GM21360 (cell line): ENCODE results near the gene BMPR1B.

ENCODE experiments used
- ATAC-seq: cut with Tn5 transposase; IDR thresholded peaks from one replicate; pipeline ENCODE4 v1.9.1; 2021; ENCODE audit warnings: mild to moderate bottlenecking, moderate library complexity; ENCODE audit not compliant: unreplicated experiment

Gene BMPR1B

GRCh38 chr4:95178938-95179337, 421.2 kb downstream of the BMPR1B start:
- ATAC-seq: no peak

DNA sequence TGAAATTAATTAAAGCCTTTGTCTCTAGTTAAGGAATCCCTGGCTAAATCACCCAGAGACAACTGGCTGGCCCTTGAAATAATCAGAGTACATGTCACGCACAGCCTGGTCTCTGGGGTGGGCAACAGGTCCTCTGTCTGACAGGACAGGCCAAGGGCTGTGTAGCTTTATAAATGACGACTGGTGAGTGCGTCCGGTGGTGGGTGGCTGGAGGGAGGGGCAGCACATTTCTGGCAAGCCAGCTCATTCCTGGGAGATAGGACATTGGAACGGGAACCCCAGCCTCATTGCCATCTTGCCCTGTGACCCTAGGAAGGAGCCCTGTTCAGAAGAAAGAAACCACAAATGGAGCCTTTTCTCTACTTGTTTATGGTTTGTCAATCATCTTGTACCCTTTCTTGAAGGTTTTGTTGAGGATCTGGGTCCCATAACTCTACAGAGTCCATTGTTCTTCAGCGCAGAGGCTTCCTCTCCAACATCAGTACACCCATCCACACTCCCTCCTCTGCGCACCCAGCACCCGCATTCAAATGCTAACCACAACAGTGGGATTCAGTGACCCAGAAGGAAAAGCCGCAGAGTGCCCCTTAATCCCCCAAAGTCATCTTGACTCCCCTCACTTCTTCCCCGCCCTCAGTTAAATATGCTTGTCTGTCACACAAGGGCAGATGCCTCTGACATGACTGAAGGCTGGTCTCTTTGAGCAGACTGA, 422.9 kb downstream of the BMPR1B start:
- ATAC-seq: no peak

- no peak for ATAC-seq
Measured at GRCh38 chr4:95181243-95181995, 423.7 kb downstream of the BMPR1B start.

DNA sequence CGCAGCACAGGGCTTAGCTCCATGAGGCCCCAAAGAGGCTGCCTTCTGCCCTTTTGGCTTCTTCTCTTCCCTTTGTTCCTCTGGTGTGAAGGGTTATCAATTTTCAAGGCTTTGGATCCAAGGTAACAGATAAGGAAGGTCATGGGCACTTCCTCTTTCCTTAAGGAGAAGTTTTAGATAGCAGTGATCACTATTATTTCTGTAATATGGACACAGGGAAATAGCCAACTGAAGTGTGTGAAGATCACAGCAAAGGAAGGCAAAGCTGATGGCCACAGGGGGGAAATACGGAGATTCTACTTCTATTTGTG, 424.2 kb downstream of the BMPR1B start:
- ATAC-seq: no peak

DNA sequence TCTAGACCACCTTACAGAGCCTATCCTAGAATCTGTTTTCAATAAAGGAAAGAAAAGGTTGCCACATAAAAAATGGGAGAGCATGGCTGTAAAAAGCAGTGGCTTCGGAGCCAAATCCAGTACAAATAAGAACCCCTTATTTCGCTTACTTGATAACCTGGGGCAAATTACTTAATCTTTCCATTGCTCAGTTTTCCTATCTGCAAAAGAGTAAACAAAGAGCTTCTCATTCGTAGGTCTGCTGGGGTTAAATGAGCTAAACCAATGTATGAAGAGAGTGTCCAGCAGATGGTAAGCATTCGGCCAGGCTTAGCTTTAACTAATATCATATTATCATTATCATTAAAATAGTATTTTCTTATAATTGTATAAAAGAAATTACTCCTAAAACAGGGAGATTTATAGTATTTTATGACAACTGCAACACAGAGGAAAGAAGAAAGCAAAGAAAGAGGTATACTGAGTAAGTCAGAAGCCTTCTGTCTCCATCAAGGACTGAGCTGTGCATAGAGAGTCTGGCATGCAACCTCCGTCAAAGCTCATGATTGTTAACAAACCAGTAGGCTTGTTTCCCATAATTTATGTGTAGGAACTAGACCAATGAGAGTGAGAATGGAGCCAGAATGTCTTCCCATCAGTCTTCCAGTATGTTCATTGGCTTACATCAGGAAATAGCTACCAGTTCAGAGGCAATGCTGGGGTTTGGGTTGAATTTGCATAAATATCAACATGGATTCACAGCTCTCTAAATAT, 426.1 kb downstream of the BMPR1B start:
- ATAC-seq: no peak

GRCh38 chr4:95186666-95187065, 428.9 kb downstream of the BMPR1B start:
- ATAC-seq: no peak

- no peak for ATAC-seq
Measured at GRCh38 chr4:95188701-95189370, 431.1 kb downstream of the BMPR1B start.

DNA sequence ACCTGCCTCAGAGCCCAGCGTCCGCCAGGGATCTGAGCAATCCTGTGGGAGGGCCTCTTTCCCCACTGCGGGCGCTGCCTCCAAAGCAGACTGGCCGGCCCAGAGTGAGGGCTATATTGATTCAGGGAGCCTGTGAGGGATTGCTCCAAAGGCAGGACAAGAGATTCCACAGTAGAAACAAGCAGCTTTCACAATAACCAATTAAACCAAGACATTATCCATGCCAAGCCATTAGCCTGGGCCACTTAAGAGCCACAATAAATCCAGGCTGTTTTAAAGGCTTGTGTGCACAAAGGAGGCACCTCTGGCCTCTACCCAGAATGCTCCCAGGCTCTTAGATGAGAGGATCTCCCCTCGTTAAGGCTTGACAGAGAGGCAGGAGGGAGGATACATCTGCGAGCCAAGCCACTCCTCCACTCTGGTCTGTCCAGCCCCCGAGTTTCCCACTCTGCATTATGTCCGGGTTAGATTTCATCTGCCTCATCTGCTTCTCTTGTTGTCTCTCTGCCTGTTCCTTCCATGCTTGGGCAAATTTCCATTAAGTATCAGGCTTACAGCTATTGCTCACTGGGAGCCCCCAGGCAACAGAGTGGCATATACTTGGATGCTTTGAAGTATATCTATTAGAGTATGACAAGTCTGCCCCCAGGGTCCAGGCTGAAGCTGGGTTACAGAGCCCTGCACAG, 433.1 kb downstream of the BMPR1B start:
- no peak for ATAC-seq

DNA sequence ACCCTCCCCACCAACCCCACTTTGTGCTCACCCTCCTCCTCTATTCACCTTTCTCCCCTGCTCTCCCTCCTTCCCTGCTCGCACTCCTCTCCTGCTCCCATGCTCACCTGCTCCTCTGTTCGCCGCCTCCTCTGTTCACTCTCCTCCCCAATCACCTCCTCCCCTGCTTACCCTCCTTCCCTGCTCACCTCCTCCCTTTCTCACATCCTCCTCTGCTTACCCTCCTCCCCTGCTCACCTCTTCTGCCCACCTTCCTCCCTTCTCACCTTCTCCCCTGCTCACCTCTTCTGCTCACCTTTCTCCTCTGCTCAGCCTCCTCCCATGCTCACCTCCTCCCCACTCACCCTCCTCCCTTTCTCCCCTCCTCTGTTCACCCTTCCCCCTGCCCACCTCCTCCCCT, 433.8 kb downstream of the BMPR1B start:
- no peak for ATAC-seq

GRCh38 chr4:95193391-95194224, 435.9 kb downstream of the BMPR1B start:
- ATAC-seq: no peak

GRCh38 chr4:95197353-95197752, 439.6 kb downstream of the BMPR1B start:
- no peak for ATAC-seq

DNA sequence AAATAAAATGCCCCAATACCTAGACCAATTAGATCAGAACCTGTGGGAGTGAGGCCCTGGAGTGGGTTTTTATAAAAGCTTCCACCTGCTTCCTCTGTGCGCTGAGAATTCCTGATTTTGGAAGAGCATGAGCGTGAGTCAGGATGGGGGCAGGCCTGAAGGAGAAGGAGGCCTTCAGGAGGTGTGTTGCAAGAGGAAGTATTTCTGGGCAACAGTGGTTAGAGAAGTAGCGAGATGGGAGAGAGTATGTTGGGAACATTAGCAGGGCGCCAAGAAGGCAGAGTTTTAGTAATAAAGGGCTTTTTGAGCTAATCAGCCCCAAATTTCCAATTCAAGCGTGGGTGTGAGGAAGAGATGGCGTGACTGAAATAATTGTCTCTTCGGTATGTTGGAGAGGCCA, 441.2 kb downstream of the BMPR1B start:
- ATAC-seq: no peak

DNA sequence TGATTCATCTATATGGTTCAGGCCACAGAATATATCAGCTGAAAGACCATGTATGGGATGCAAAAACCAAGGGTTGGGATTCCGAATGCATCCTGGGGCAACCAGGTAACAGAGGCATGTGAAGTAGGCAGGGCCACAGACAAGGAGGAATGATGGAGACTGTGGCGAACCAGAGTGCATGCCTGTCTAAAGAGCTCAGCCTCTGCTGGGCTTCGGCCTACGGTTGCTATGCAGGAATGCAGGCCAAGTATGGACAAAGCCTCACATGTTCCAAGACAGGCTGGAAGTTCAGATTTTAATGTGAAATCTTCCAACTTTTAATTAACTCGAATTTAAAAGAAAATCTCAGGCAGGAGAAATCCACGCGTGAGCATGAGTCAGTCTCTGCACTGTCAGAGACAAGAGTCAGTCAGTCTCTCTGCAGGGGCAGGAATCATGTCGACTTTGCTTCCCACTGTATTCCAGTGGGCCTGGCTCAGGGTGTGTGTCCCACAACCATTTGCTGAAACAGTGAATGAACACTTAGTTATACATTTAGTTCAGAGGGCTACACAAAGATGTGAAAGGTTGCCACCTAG, 446.6 kb downstream of the BMPR1B start:
- no peak for ATAC-seq

DNA sequence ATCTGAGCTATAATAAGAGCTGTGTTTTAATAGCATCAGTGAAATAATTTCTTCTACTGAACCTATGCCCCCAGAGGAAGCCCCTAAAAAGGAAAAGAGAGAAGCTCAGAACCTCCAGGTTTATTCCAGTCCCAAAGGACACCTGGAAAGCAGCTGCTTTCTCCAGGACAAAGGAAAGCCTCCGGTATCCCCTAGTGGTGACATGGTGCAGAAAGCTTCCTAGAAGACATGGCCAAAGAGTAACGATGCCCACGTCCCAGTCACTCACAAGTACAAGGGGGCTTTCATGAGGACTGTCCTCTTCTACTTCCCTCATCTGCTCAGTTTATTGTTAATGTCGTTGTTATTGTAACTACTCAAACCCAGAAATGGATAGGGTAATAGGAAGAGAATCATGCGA, 447.1 kb downstream of the BMPR1B start:
- no peak for ATAC-seq
